ENCODE results near the gene RSBN1. TPM values are rescaled to one million over a fixed set of nuclear protein-coding genes. Genes with fewer than 3 reads are reported as not detected.

The RSBN1 gene
- total RNA-seq: 10.1 and 23.9 TPM in 2 replicates

GRCh38 chr1:113811888-113812660 is at the start of gene RSBN1:
Gene RSBN1 (minus strand): TSS chr1:113812476. CDS start chr1:113812412, 64 bp downstream.

DNA sequence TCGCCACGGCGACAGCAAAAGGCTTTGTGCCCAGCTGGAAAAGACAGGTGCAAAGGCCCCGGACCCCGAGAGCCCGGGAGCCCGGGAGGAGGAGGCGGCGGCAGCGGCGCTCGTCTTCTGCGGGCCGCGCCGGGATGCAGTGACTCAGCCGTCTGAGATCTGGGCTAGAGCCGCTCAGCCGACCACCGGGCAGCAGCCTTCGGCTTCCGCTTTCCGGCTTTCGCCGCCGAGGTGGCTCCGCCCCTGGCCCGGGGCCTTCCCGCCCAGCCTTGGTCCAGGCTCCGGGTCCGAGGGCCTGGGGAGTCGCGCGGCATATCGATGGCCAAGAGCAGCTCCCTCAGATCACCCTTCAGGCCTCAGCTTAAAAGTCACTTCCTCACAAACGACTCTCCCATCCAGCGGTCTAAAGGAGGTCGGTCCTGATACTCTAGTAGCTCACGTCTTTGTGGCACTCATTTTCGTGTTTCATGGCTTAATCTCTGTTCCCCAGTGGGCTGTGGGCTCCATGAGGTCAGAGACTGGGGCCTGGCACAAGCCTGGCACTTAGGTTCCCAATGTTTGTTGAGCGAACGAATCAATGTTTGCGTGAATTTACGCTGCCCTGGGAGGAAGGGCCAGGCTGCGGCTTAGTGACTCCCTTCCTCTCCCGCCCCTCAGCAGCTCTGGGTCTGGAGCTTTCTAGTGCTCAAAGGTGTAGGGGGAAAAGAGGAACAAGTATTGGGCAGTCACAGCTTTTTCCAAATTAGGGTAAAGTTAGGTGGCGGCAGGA is 52.8 kb downstream of the RSBN1 start, which contains the start of gene PHTF1:
Gene PHTF1 (minus strand): TSS at position 154 of the 769 bp plus-strand sequence. CDS start 783 bp downstream, outside the sequence.

Other genes starting within 250 kb of the RSBN1 start
- 46.9 and 53.6 TPM in 2 replicates for gene PHTF1, start 53.0 kb downstream of the RSBN1 start, total RNA-seq
- 1.5 and 4.8 TPM in 2 replicates for gene PTPN22, start 59.2 kb upstream of the RSBN1 start, total RNA-seq
- gene BCL2L15, start 75.1 kb upstream of the RSBN1 start, total RNA-seq: under 0.01 and 0.18 TPM in 2 replicates
- gene AP4B1, start 92.3 kb upstream of the RSBN1 start, total RNA-seq: 21.4 and 31.0 TPM in 2 replicates
- 0.59 and 2.3 TPM in 2 replicates for gene DCLRE1B, start 92.8 kb upstream of the RSBN1 start, total RNA-seq
- 21.4 and 27.3 TPM in 2 replicates for gene HIPK1, start 116.8 kb upstream of the RSBN1 start, total RNA-seq
- gene OLFML3, start 167.0 kb upstream of the RSBN1 start, total RNA-seq: 120 and 270 TPM in 2 replicates